Ovary (tissue), 9 donors: ENCODE data around the gene CD38. TPM values are rescaled to one million over a fixed set of nuclear protein-coding genes. Genes with fewer than 3 reads are reported as not detected.
"Not testable (repeated sequence)": the region's sequence is repeated elsewhere in the genome, so short reads cannot be mapped to it uniquely, and the experiment has no call there.

ENCODE experiments used
- DNase-seq, 5 donors: peaks; one replicate each; pipeline ENCODE4 v3.0.0-alpha.2; 2019 to 2020
- H3K27ac ChIP-seq, 2 donors: fragments of 200-600 bp; one replicate each; pipeline versions ENCODE4 v1.5.1 to v1.8.0; 2019 to 2022
- H3K27me3 ChIP-seq: fragments of 200-600 bp; one replicate; pipeline ENCODE4 v1.8.0; 2022
- H3K36me3 ChIP-seq: fragments of 200-600 bp; sonication (generic); one replicate; pipeline ENCODE4 v1.5.1; 2019
- H3K4me1 ChIP-seq: one replicate; pipeline ENCODE4 v1.8.1; 2013; ENCODE audit warnings: mild to moderate bottlenecking, moderate library complexity; ENCODE audit not compliant: insufficient read depth
- H3K4me3 ChIP-seq: fragments of 200-600 bp; sonication (generic); one replicate; pipeline ENCODE4 v1.5.1; 2017
- H3K9me3 ChIP-seq, 2 donors: fragments of 200-600 bp in 1 of 2; sonication (generic) in 1 of 2; one replicate each; pipeline versions ENCODE4 v1.5.1 to v1.8.1; 2013 to 2019; ENCODE audit warnings: mild to moderate bottlenecking in 1 of 2, moderate library complexity in 1 of 2
- CTCF ChIP-seq, 3 donors: fragments of 450-650 bp in 2 of 3; fragments of 200-600 bp in 1 of 3; IDR thresholded peaks; one replicate each; pipeline versions ENCODE4 v1.5.1 to v1.8.0; 2016 to 2022; ENCODE audit warnings: antibody characterized with exemption in 3 of 3, mild to moderate bottlenecking in 1 of 3
- EP300 ChIP-seq: sonication (generic); formaldehyde crosslinking; IDR thresholded peaks from one replicate; pipeline ENCODE4 v1.6.1; 2017; ENCODE audit warnings: antibody characterized with exemption
- POLR2A ChIP-seq: fragments of 450-650 bp; IDR thresholded peaks from one replicate; pipeline ENCODE4 v1.6.1; 2017; ENCODE audit warnings: antibody characterized with exemption, mild to moderate bottlenecking, moderate library complexity
- WGBS, 3 donors: extraction: QIAGEN DNeasy Blood & Tissue Kit in 1 of 3; methylation state at CpG; one replicate each; pipeline versions ENCODE4 v1.1.5 to v1.1.7; 2013 to 2017; 5-methylcytosine and 5-hydroxymethylcytosine counted together
- intact Hi-C, 4 donors: fragments of 100-400 bp; cut with DNase I; formaldehyde crosslinking; loops; one replicate each; pipeline versions ENCODE4 v1.11.0 to v1.15.1; 2022 to 2023
- polyA plus RNA-seq, 2 donors: library from polyadenylated mRNA; stranded (reverse); fragments of 200-250 nt in 1 of 2; fragments of 350-450 nt in 1 of 2; fragmentation: Illumina TruSeq in 1 of 2; extraction: RNeasy Lipid Tissue Mini Kit (QIAGEN cat#74804) in 1 of 2; gene quantifications; one replicate each; pipeline ENCODE4 v1.2.3, GENCODE V29; 2013 to 2014
- total RNA-seq, 7 donors: library from RNA; depleted of rRNA in 2 of 7; stranded (reverse); fragments of >200 nt in 2 of 7; fragmentation: NEBNext Ultra II Directional in 3 of 7; extraction: Animal tissue kit (Norgen Biotek cat#: 25700) in 3 of 7; gene quantifications; one replicate each; pipeline versions ENCODE4 v1.1.0 to v1.2.4, GENCODE V29; 2016 to 2023
- donor health status: DM: no; HTN: no; CAD: no; lungs with moderate emphysema.
- donor health status: DM: no; HTN: no; CAD: no.
- donor health status: Bipolar disorder and iron deficiency.
- donor health status: DM: yes; HTN: yes; CAD: no.
- donor health status: DM: no; HTN: no; CAD: no.
- donor health status: DM: yes; HTN: yes; CAD: no.

The CD38 gene
- total and polyA plus RNA-seq, 9 donors: 0.23 to 9.5 (median 0.97) TPM

- H3K9me3 ChIP-seq: no peaks in the 10 kb centered on the region
- H3K4me1 ChIP-seq: no peaks in the 10 kb centered on the region
- H3K27ac ChIP-seq: no peak overlapping the region
- DNase-seq: no peak
- no peaks in the 10 kb centered on the region for H3K27me3 ChIP-seq
- 62 to 73% (median 69%) methylated on average over 1 of the region's 1 CpG for WGBS, 3 donors
- intact Hi-C loops: no loop called here
- TF ChIP-seq EP300 (no peak), POLR2A (no peak), CTCF (IDR thresholded peaks at IDR 0.05) (no peak)
- H3K4me3 ChIP-seq: no peak overlapping the region
- H3K36me3 ChIP-seq: no peaks in the 10 kb centered on the region
These were observed 59.5 kb downstream of the CD38 start for GRCh38 chr4:15837591-15837990.

GRCh38 chr4:15841194-15841730 is 63.1 kb downstream of the CD38 start:
- DNase-seq, H3K9me3 ChIP-seq, intact Hi-C loops, H3K27me3 ChIP-seq, H3K4me1 ChIP-seq, H3K4me3 ChIP-seq, H3K36me3 ChIP-seq, H3K27ac ChIP-seq: not testable (repeated sequence)
- WGBS, 3 donors: 91 to 94% (median 94%) methylated on average over 9 to 11 of the region's 16 CpGs

- WGBS, 3 donors: 86 to 93% (median 92%) methylated on average over 2 of the region's 2 CpGs
These were observed 69.6 kb downstream of the CD38 start for GRCh38 chr4:15847746-15848145.

GRCh38 chr4:15848191-15848842 is 70.2 kb downstream of the CD38 start:
- Histone ChIP-seq H3K9me3 (no peaks in the 10 kb centered on the region), H3K4me3 (no peak overlapping the region), H3K36me3 (no peaks in the 10 kb centered on the region), H3K4me1 (no peaks in the 10 kb centered on the region), H3K27ac (no peak overlapping the region), H3K27me3 (no peaks in the 10 kb centered on the region)
- intact Hi-C loops: no loop called here
- TF ChIP-seq CTCF (IDR thresholded peaks at IDR 0.05) (no peak), POLR2A (no peak), EP300 (no peak)
- 77 to 82% (median 78%) methylated on average over 10 of the region's 10 CpGs for WGBS, 3 donors
- no peak for DNase-seq

More at GRCh38 chr4:15847746-15848145, 69.6 kb downstream of the CD38 start:
- Histone ChIP-seq H3K9me3 (no peaks in the 10 kb centered on the region), H3K27me3 (no peaks in the 10 kb centered on the region), H3K4me3 (no peak overlapping the region), H3K4me1 (no peaks in the 10 kb centered on the region), H3K27ac (no peak overlapping the region), H3K36me3 (no peaks in the 10 kb centered on the region)
- intact Hi-C loops: no loop called here
- DNase-seq: no peak
- TF ChIP-seq POLR2A (no peak), EP300 (no peak), CTCF (IDR thresholded peaks at IDR 0.05) (no peak)

- no peaks in the 10 kb centered on the region for H3K9me3 ChIP-seq
- H3K4me3 ChIP-seq: no peak overlapping the region
- H3K36me3 ChIP-seq: no peaks in the 10 kb centered on the region
- intact Hi-C loops: no loop called here
- no peaks in the 10 kb centered on the region for H3K27me3 ChIP-seq
- no peak overlapping the region for H3K27ac ChIP-seq
- no peaks in the 10 kb centered on the region for H3K4me1 ChIP-seq
- 74 to 83% (median 79%) methylated on average over 6 of the region's 6 CpGs for WGBS, 3 donors
- TF ChIP-seq EP300 (no peak), POLR2A (no peak), CTCF (IDR thresholded peaks at IDR 0.05) (no peak)
- DNase-seq: no peak
These were observed 73.8 kb downstream of the CD38 start for GRCh38 chr4:15851969-15852368.
